ENCODE measurements around the gene DLGAP4.

Gene DLGAP4

DNA sequence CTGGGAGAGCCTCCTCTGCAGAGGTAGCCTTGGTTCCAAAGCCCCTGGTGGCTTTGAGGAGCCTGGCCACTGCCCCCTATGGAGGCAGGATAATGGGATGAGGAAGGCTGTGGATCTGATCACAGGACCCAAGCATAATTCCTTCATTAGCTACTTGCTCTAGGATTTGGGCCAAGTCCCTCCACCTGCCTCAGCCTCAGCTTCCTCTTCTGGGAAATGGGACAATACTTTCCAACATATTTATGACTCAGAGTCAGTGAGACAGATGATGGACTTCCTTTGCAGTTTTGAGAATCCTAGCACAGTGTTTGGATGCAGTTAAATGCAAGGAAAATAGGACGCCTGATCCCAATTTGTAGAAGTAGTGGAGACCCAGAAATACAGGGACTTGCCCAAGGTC is 171.3 kb downstream of the DLGAP4 start:
- TF ChIP-seq POLR2A (IDR thresholded peaks at IDR 0.05; ENCODE audit: low read depth, low read length): no peak
- FAIRE-seq: no peak
- DNase-seq (ENCODE audit: insufficient read length, low spot score): no peak

DNA sequence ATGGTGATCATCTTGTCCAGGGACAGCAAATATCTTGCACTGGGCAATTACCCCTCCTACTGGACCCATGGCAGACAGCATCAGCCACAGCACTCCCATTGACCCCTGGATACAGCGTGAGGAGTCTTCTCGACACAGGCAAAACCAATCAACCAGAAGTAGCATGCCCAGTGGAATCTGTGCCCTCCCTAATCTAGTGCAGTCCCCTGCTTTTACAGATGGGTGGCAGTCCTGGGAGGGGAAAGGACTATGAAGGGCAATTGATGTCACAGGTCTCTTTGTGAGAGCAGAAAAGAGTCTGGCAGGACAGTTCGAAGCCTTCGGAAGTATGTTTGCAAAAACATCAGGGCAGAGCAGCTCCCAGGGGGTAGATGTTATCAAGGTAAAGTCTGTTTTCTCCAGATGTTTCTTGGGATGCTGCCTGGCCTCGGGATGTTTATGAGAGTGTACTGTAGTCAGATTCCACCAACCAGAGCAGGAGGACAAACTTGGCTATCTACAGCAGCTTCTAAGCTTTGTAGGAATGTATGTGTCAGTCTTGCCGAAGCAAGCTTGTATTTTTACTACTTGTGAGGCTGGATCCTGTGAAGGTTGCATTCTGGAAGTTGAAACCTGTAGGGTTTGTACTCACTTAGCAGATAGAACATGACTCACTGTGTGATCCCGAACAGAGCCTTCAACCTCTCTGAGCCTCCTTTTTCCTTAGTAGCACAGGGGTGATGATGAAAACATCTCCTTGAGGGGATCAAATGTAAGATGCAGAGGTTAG is 172.2 kb downstream of the DLGAP4 start:
- TF ChIP-seq POLR2A (IDR thresholded peaks at IDR 0.05; ENCODE audit: low read depth, low read length): no peak
- DNase-seq (ENCODE audit: insufficient read length, low spot score) (no peak), FAIRE-seq (no peak)

DNA sequence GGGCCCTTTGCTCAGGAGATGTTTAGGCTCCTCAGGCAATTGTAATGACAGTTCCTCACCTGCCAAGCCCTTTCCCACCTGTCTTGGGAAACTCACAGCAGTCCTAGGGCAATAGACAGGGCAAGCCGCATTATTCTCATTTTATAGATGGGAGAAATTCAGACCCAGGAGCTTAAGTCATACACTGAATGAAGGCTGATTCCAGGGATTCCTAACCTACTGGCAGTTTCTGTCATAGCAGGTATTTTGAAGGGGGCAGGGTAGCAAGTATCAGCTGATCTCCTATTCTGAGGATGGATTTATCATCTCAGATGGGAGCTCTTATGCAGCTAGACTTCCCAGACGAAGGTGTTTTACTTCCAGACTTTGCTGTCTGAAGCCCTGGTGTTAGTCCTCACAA is 173.8 kb downstream of the DLGAP4 start:
- no peak for DNase-seq (ENCODE audit: insufficient read length, low spot score)
- FAIRE-seq: no peak
- TF ChIP-seq POLR2A (IDR thresholded peaks at IDR 0.05; ENCODE audit: low read depth, low read length): no peak

DNA sequence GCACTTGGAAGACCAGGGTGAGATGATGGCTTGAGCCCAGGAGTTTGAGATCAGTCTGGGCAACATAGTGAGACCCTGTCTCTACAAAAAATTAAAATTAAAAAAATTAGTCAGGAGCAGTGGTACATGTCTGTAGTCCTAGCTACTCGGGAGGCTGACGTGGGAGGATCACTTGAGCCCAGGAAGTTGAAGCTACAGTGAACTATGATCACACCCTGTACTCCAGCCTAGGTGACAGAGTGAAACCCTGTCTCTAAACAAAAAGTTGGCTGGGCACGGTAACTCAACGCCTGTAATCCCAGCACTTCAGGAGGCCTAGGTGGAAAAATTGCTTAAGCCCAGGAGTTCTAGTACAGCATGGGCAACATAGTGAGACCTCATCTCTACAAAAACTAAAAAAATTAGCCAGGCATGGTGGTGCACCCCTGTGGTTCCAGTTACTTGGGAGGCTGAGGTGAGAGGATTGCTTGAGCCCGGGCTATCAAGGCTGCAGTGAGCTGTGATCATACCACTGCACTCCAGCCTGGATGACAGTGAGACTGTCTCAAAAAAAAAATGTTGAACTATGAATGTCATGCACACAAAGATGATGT is 174.4 kb downstream of the DLGAP4 start:
- FAIRE-seq (no peak), DNase-seq (ENCODE audit: insufficient read length, low spot score) (no peak)
- TF ChIP-seq POLR2A (IDR thresholded peaks at IDR 0.05; ENCODE audit: low read depth, low read length): no peak

DNA sequence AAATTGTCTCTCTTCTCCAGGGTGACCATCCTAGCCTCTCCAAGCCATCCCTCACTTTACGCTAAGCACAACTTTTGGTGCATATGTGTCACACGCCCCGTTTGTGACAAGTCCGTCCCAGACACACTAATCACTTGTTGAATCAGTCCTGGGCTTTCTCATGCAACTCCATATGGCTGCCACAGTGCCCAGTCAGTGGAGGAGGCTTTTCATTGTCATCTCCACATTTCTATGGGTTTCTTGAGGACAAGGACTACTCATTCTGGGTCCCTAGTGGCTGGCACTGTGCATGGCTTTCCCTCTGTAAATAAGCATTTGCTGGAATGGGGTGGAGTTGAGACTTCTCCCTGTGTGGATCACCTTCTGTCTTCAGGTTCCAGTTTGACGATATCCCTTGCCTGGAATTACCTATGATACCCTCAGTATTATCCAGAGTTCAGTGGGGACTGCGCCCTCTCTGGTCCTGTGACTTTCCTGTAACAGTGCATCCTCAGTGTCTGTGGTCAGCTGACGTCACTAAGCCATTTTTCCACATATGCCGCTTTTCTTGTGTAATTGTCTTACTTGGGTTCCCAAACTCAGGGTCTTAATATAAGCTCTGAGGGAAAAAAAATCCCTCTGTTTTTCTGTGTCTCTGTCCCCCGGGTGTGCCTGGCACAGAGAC is 175.4 kb downstream of the DLGAP4 start:
- no peak for TF ChIP-seq POLR2A (IDR thresholded peaks at IDR 0.05; ENCODE audit: low read depth, low read length)
- DNase-seq (ENCODE audit: insufficient read length, low spot score) (no peak), FAIRE-seq (no peak)

DNA sequence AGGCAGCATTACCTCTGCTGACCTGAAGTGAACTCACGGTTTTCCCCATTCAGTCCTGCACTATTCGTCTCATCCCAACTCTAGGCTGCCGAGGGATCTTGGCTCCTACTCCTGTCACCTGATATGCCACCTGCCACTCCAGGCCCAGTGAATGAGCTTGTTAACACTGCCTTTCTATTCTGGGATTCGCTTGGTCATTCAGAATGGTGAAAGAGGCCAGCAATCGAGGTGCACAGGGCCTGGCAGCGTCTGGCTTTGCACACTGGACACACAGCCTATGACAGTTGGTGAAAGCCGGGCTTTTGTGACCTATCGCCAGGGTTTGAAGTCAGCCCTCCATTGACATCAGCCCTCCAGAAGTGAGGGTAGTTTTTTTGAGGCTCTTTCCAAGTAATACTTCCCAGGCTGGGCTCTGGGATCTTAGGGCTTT is 175.9 kb downstream of the DLGAP4 start:
- DNase-seq (ENCODE audit: insufficient read length, low spot score) (no peak), FAIRE-seq (no peak)
- TF ChIP-seq POLR2A (IDR thresholded peaks at IDR 0.05; ENCODE audit: low read depth, low read length): no peak

DNA sequence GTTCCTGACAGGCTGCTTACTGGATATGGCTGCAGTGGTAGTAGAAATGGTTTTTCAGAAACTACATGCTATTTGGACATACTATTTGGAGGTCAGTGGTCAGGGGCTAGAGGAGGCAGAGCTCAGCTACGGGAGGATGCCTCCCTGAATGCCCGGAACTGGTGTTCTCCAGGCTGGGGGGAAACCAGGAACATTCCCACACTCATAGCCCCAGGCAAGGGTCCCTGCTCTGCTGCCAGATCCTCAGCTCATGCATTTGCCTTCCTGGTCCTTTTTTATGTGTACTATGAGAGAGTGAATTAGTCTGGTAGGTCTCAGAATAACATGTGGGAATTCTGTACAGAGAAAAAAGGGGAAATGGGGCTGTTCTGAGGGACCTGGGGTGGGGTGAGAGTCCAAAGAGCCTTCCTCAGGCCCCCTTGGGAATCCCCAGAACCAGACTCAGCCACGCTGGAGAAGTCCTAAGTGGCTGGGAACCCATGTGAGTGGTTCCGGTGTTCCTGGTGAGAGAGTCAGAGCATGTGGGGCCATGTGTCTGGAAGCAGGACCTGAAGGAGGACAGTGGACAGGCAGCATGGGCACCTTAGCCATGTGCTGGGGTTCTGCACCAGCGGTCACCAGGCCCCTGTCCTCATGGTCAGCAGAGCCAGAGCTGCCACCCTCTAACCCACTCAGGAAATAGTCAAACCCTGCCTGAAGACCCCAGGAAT is 177.2 kb downstream of the DLGAP4 start:
- FAIRE-seq (no peak), DNase-seq (ENCODE audit: insufficient read length, low spot score) (no peak)
- TF ChIP-seq POLR2A (IDR thresholded peaks at IDR 0.05; ENCODE audit: low read depth, low read length): no peak

DNA sequence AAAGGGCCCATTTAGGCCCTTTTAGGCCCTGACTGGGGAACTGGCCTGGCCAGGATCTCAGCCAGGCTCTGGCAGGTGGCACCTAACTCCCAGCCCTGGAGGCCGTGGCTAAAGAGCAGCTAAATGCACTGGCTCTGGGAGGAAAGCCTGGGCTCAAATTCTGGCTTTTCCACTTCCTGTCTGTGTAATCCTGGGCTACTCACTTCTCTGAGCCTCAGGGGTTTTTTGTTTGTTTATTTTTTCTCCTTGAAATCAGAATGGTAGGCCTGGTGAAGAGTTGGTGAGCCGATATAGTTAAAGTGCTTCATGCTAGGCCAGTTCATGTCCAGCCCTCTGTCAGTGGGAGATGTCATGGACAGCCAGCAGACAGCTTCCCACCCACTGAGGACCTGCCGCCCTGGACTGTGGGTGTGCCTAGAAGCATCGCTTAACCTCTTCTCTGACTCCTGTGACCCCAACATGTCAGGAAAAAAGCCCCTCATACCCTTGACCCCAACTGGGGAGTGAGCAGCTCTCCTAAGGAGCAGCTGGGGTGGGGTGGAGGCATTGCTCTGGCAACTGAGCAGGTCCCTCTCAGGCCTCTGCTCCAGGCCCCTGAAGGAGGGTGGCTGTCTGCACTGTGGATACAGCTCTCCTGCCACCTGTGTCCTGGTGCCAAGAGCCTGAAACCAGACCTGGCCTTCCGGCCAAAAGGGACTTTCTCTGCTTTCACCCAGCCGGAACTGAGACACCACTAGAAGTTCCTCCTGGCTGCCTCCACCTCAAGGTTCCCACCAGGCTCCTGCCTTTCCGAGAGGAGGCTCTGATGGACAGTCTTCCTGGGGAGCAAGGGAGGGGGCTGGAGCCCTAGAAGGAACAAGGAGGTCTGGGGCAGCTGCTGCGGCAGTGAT is 178.0 kb downstream of the DLGAP4 start:
- no peak for TF ChIP-seq POLR2A (IDR thresholded peaks at IDR 0.05; ENCODE audit: low read depth, low read length)
- DNase-seq (ENCODE audit: insufficient read length, low spot score) (no peak), FAIRE-seq (no peak)

DNA sequence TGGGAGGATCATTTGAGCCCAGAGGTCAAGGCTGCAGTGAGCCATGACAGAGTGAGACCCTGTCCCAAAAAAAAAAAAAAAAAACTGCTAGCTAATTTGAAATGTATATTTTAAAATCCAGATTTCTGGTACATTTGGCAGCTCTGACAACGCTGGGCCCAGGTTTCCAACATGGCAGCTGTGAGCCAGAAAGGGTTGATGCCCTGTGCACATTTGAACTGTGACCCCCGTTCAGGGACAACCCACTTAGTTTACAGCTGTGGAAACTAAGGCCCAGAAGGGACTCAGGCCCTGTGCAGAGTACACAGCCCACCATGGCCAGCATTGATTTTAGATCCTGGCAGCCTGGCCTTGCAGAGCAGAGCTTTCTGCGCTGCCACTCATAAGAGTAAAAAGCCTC is 179.1 kb downstream of the DLGAP4 start:
- no peak for FAIRE-seq
- no peak for DNase-seq (ENCODE audit: insufficient read length, low spot score)
- TF ChIP-seq POLR2A (IDR thresholded peaks at IDR 0.05; ENCODE audit: low read depth, low read length): no peak

DNA sequence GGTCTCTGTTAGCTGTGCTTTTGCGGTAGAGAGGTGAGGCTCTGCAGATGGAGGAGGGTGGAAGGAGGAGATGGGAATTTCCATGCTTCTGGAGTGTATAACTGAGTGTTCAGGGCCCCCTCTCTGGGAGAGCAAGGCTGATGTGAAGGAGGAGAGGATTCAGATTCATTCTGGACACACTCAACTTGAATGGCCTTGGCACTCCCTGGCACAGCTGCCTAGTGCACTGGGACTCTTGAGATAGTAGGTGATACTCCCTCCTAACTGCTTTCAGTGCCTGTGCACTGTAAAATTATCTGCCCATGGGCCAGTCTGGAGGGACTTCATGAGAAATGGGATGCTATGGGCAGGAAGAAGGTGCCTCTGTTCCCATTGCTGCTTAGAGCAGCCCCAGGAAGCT is 180.9 kb downstream of the DLGAP4 start:
- no peak for TF ChIP-seq POLR2A (IDR thresholded peaks at IDR 0.05; ENCODE audit: low read depth, low read length)
- DNase-seq (ENCODE audit: insufficient read length, low spot score) (no peak), FAIRE-seq (no peak)

DNA sequence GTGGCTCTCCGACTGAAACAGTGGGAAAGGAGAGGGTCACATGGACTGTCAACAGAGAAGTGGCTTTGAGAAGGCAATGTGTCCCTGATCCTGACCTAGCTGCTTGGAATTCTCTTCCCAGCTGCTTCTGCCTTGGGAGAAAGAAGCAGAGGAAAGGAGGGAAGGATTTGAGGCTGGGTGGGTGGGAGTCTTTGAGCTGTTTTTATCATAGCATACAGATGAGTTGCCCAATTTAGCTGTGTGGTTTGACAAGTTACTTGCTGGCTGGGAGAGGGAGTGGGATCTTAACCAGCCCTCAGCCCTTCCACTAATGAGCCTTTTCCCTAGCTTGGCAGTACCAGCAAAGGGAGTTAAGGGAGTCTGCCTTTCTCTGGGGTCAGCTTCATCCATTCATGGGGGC is 184.1 kb downstream of the DLGAP4 start:
- FAIRE-seq (no peak), DNase-seq (ENCODE audit: insufficient read length, low spot score) (no peak)
- no peak for TF ChIP-seq POLR2A (IDR thresholded peaks at IDR 0.05; ENCODE audit: low read depth, low read length)

DNA sequence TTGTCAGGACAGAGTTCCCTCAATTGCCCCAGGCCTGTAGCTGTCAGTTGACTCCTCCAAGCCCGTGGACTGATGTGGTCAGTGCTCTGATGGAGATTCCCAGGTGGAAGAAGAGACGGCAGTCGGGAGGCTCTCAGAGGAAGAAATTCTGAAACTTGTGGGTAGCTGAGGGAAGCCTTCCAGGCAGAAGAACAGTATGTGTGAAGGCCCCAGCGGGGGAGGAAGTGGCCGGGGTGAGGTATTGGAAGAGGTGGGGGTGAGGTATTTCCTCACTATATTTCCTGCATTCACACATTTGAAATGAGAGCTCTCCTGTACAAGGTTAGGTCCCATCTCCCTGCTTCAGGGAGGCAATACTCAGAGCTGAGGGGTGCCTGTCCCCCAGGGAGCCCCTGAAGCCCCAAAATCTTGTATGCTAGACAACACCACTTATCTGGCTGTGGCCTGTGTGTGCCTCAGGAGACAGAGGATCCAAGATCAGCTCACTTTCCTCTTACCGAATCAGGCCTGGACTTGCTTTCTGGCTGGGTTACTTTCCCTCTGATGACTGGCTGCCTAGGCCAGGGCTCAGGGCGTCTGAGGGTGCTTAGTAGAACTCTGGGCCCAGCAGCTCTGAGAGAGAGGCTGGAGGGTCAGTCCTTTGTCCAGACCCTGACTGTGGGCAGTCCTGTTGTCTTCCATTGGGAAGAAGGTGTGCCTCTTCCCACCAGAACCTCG is 185.9 kb downstream of the DLGAP4 start:
- DNase-seq (ENCODE audit: insufficient read length, low spot score) (no peak), FAIRE-seq (no peak)
- TF ChIP-seq POLR2A (IDR thresholded peaks at IDR 0.05; ENCODE audit: low read depth, low read length): no peak
